Activated CD4-positive, alpha-beta memory T cell treated with anti-CD3 and anti-CD28 coated beads, Interleukin-2, amount 10 ng/mL, durations not matched to agents 7 days and 5 days (primary cell): Measurements from ENCODE around the gene PACRG. TPM values are rescaled to one million over a fixed set of nuclear protein-coding genes. Genes with fewer than 3 reads are reported as not detected.

Experiments
- CTCF ChIA-PET: fragments of 350-600 bp; sonication (Branson Sonifier 250); formaldehyde crosslinking; loops from one replicate; lab custom pipeline; 2021; ENCODE audit warnings: antibody characterized with exemption, inconsistent platforms; lab: Charles Lee
- POLR2A ChIA-PET: fragments of 350-600 bp; sonication (Branson Sonifier 250); formaldehyde crosslinking; loops from one replicate; lab custom pipeline; 2021; ENCODE audit warnings: antibody characterized with exemption; lab: Charles Lee
- DNase-seq: peaks from one replicate; pipeline ENCODE4 v3.0.0-alpha.2; 2020
- H3K27ac Mint-ChIP-seq: one replicate; pipeline ENCODE4 v1.8.0; 2021; ENCODE audit warnings: mild to moderate bottlenecking, mixed read lengths
- H3K27me3 Mint-ChIP-seq: one replicate; pipeline ENCODE4 v1.8.0; 2021; ENCODE audit warnings: mixed read lengths
- H3K36me3 Mint-ChIP-seq: one replicate; pipeline ENCODE4 v1.8.0; 2021; ENCODE audit warnings: low read depth, mixed read lengths
- H3K4me1 Mint-ChIP-seq: one replicate; pipeline ENCODE4 v1.8.0; 2021; ENCODE audit warnings: mixed read lengths
- H3K4me3 Mint-ChIP-seq: one replicate; pipeline ENCODE4 v1.8.0; 2021; ENCODE audit warnings: mild to moderate bottlenecking, mixed read lengths
- H3K9me3 Mint-ChIP-seq: one replicate; pipeline ENCODE4 v1.8.0; 2021; ENCODE audit warnings: mixed read lengths
- total RNA-seq, 2 experiments: library from RNA; stranded (reverse); gene quantifications; one replicate each; pipeline ENCODE4 v1.2.3, GENCODE V29; 2021

PACRG gene
- total RNA-seq, 2 experiments from 2014 or later = not detected

- Mint-ChIP-seq H3K4me3 (no peak overlapping the region), H3K36me3 (no peaks in the 10 kb centered on the region), H3K27me3 (peaks cover 6% of the 10 kb centered on the region), H3K27ac (no peak overlapping the region), H3K4me1 (no peaks in the 10 kb centered on the region), H3K9me3 (no peaks in the 10 kb centered on the region)
- POLR2A ChIA-PET = no interaction called here
- no peak for DNase-seq
- CTCF ChIA-PET = no interaction called here
Observed at GRCh38 chr6:163327165-163327880, 599.5 kb downstream of the PACRG start.

- Mint-ChIP-seq H3K27ac (no peak overlapping the region), H3K4me3 (no peak overlapping the region), H3K9me3 (no peaks in the 10 kb centered on the region), H3K4me1 (no peaks in the 10 kb centered on the region), H3K27me3 (peaks cover 6% of the 10 kb centered on the region), H3K36me3 (no peaks in the 10 kb centered on the region)
- DNase-seq = no peak
- ChIA-PET POLR2A (no interaction called here), CTCF (no interaction called here)
Observed at GRCh38 chr6:163327921-163328320, 600.1 kb downstream of the PACRG start.

GRCh38 chr6:163328411-163328810 is 600.6 kb downstream of the PACRG start:
- Mint-ChIP-seq H3K9me3 (no peaks in the 10 kb centered on the region), H3K27me3 (peaks cover 6% of the 10 kb centered on the region)

GRCh38 chr6:163329991-163330390 is 602.2 kb downstream of the PACRG start:
- CTCF ChIA-PET = no interaction called here
- H3K27ac Mint-ChIP-seq = no peak overlapping the region
- POLR2A ChIA-PET = no interaction called here
- no peaks in the 10 kb centered on the region for H3K4me1 Mint-ChIP-seq
- H3K27me3 Mint-ChIP-seq = peaks cover 2% of the 10 kb centered on the region
- no peaks in the 10 kb centered on the region for H3K9me3 Mint-ChIP-seq
- DNase-seq = no peak
- H3K4me3 Mint-ChIP-seq = no peak overlapping the region
- H3K36me3 Mint-ChIP-seq = no peaks in the 10 kb centered on the region

More at GRCh38 chr6:163328411-163328810, 600.6 kb downstream of the PACRG start:
- DNase-seq = no peak
- Mint-ChIP-seq H3K27ac (no peak overlapping the region), H3K4me1 (no peaks in the 10 kb centered on the region), H3K4me3 (no peak overlapping the region), H3K36me3 (no peaks in the 10 kb centered on the region)
- CTCF ChIA-PET = interaction anchor here (1.2 kb wide), 1 partner anchor 157 kb away, joined by 3 read pairs; no protein-coding TSS in a partner anchor
- POLR2A ChIA-PET = no interaction called here

- DNase-seq = no peak
- no peak overlapping the region for H3K27ac Mint-ChIP-seq
- H3K27me3 Mint-ChIP-seq = no peaks in the 10 kb centered on the region
- POLR2A ChIA-PET = no interaction called here
- H3K36me3 Mint-ChIP-seq = no peaks in the 10 kb centered on the region
- no peaks in the 10 kb centered on the region for H3K4me1 Mint-ChIP-seq
- H3K9me3 Mint-ChIP-seq = no peaks in the 10 kb centered on the region
- no peak overlapping the region for H3K4me3 Mint-ChIP-seq
- CTCF ChIA-PET = no interaction called here
Observed at GRCh38 chr6:163331245-163331644, 603.5 kb downstream of the PACRG start.

GRCh38 chr6:163332575-163332974 is 604.8 kb downstream of the PACRG start:
- Mint-ChIP-seq H3K27me3 (no peaks in the 10 kb centered on the region), H3K4me3 (no peak overlapping the region), H3K9me3 (no peaks in the 10 kb centered on the region), H3K36me3 (no peaks in the 10 kb centered on the region), H3K4me1 (no peaks in the 10 kb centered on the region), H3K27ac (no peak overlapping the region)
- ChIA-PET POLR2A (no interaction called here), CTCF (no interaction called here)
- no peak for DNase-seq

- no peak for DNase-seq
- Mint-ChIP-seq H3K4me1 (no peaks in the 10 kb centered on the region), H3K4me3 (no peak overlapping the region), H3K36me3 (no peaks in the 10 kb centered on the region), H3K27me3 (no peaks in the 10 kb centered on the region), H3K9me3 (no peaks in the 10 kb centered on the region), H3K27ac (no peak overlapping the region)
- ChIA-PET POLR2A (no interaction called here), CTCF (no interaction called here)
Observed at GRCh38 chr6:163333038-163333437, 605.3 kb downstream of the PACRG start.

- no peak overlapping the region for H3K4me3 Mint-ChIP-seq
- no peak for DNase-seq
- CTCF ChIA-PET = no interaction called here
- no peak overlapping the region for H3K27ac Mint-ChIP-seq
- H3K4me1 Mint-ChIP-seq = no peaks in the 10 kb centered on the region
- H3K36me3 Mint-ChIP-seq = no peaks in the 10 kb centered on the region
- no peaks in the 10 kb centered on the region for H3K27me3 Mint-ChIP-seq
- POLR2A ChIA-PET = no interaction called here
- H3K9me3 Mint-ChIP-seq = no peaks in the 10 kb centered on the region
Observed at GRCh38 chr6:163333701-163334663, 606.2 kb downstream of the PACRG start.

GRCh38 chr6:163335056-163335455 is 607.3 kb downstream of the PACRG start:
- Mint-ChIP-seq H3K9me3 (no peaks in the 10 kb centered on the region), H3K36me3 (no peaks in the 10 kb centered on the region), H3K4me1 (no peaks in the 10 kb centered on the region), H3K4me3 (no peak overlapping the region), H3K27me3 (no peaks in the 10 kb centered on the region), H3K27ac (no peak overlapping the region)
- ChIA-PET POLR2A (no interaction called here), CTCF (no interaction called here)
- DNase-seq = no peak

GRCh38 chr6:163335671-163336545 is 608.1 kb downstream of the PACRG start:
- Mint-ChIP-seq H3K4me1 (no peaks in the 10 kb centered on the region), H3K27ac (no peak overlapping the region), H3K27me3 (no peaks in the 10 kb centered on the region), H3K4me3 (no peak overlapping the region), H3K9me3 (no peaks in the 10 kb centered on the region), H3K36me3 (no peaks in the 10 kb centered on the region)
- ChIA-PET CTCF (no interaction called here), POLR2A (no interaction called here)
- DNase-seq = no peak

GRCh38 chr6:163336961-163337360 is 609.2 kb downstream of the PACRG start:
- Mint-ChIP-seq H3K4me1 (no peaks in the 10 kb centered on the region), H3K36me3 (no peaks in the 10 kb centered on the region), H3K27me3 (no peaks in the 10 kb centered on the region), H3K9me3 (no peaks in the 10 kb centered on the region), H3K4me3 (no peak overlapping the region), H3K27ac (no peak overlapping the region)
- no peak for DNase-seq
- ChIA-PET POLR2A (no interaction called here), CTCF (no interaction called here)

GRCh38 chr6:163337958-163338357 is 610.2 kb downstream of the PACRG start:
- Mint-ChIP-seq H3K4me3 (no peak overlapping the region), H3K36me3 (no peaks in the 10 kb centered on the region), H3K27me3 (no peaks in the 10 kb centered on the region), H3K9me3 (no peaks in the 10 kb centered on the region), H3K4me1 (no peaks in the 10 kb centered on the region), H3K27ac (no peak overlapping the region)
- POLR2A ChIA-PET = no interaction called here
- DNase-seq = no peak
- CTCF ChIA-PET = no interaction called here
